HG03103 (cell line): Measurements from ENCODE around the gene ANKMY1.
A peak's percentile ranks its signal among the peaks of the same experiment; 100 is the strongest.
"Not testable (repeated sequence)": the region's sequence is repeated elsewhere in the genome, so short reads cannot be mapped to it uniquely, and the experiment has no call there.

ENCODE experiments used
- ATAC-seq: cut with Tn5 transposase; IDR thresholded peaks from one replicate; pipeline ENCODE4 v1.9.1; 2021; ENCODE audit warnings: low read depth; ENCODE audit not compliant: unreplicated experiment

ANKMY1 gene

GRCh38 chr2:240569998-240570530 is 12.3 kb upstream of the ANKMY1 start:
- no peak for ATAC-seq

- ATAC-seq, result no peak
These were observed 11.8 kb upstream of the ANKMY1 start for GRCh38 chr2:240569523-240569997.

GRCh38 chr2:240568678-240569522 is 11.1 kb upstream of the ANKMY1 start:
- peak; percentile 20 for ATAC-seq

- peak; percentile 29 for ATAC-seq
These were observed 10.3 kb upstream of the ANKMY1 start, which contains the start of gene RNPEPL1 for GRCh38 chr2:240567872-240568677. Gene RNPEPL1, plus strand, starts transcription at chr2:240568484. Its CDS starts 103 bp downstream, at chr2:240568587.

- no peak for ATAC-seq
These were observed 9.5 kb upstream of the ANKMY1 start for GRCh38 chr2:240567137-240567871.

- ATAC-seq, result peak; percentile 43
These were observed 8.7 kb upstream of the ANKMY1 start for GRCh38 chr2:240566203-240567136.

- peak; percentile 25 for ATAC-seq
These were observed 7.8 kb upstream of the ANKMY1 start for GRCh38 chr2:240565333-240566202.

- no peak for ATAC-seq
These were observed 7.0 kb upstream of the ANKMY1 start for GRCh38 chr2:240564561-240565332.

- ATAC-seq, result no peak
These were observed 6.3 kb upstream of the ANKMY1 start for GRCh38 chr2:240563951-240564560.

- not testable (repeated sequence) for ATAC-seq
These were observed 5.4 kb upstream of the ANKMY1 start for GRCh38 chr2:240563231-240563630.

GRCh38 chr2:240561325-240561971 is 3.7 kb upstream of the ANKMY1 start:
- peak; percentile 1 for ATAC-seq

GRCh38 chr2:240560480-240561324 is 2.9 kb upstream of the ANKMY1 start:
- ATAC-seq, result peak; percentile 57

- peak; percentile 41 for ATAC-seq
These were observed 2.3 kb upstream of the ANKMY1 start, which contains the start of gene DUSP28 for GRCh38 chr2:240560084-240560479. Gene DUSP28, plus strand, starts transcription at chr2:240560357. Its CDS starts 328 bp downstream, at chr2:240560685.

GRCh38 chr2:240559286-240559685 is 1.5 kb upstream of the ANKMY1 start:
- no peak for ATAC-seq

- no peak for ATAC-seq
These were observed 511 bp upstream of the ANKMY1 start for GRCh38 chr2:240558236-240558761.
